PC-3 (cell line): ENCODE data around the gene SLC17A7. TPM values are rescaled to one million over a fixed set of nuclear protein-coding genes. Genes with fewer than 3 reads are reported as not detected.

Experiments used
- ATAC-seq: fragments of 200-7000 bp; cut with Tn5 transposase; 2 replicates; pipeline ENCODE4 v1.9.1; 2020; ENCODE audit warnings: mild to moderate bottlenecking, moderate library complexity
- BruUV-seq: library from RNA; stranded (reverse); fragments of 400-500 nt; replicated peaks from 2 replicates; lab custom pipeline; 2021; lab: Mats Ljungman, UMichigan
- CTCF ChIA-PET: fragments of 300-600 bp; sonication (Branson Sonifier 250); formaldehyde crosslinking; loops from one replicate; lab custom pipeline; 2022; ENCODE audit warnings: antibody characterized with exemption; lab: Charles Lee
- POLR2A ChIA-PET: fragments of 300-600 bp; sonication (Branson Sonifier 250); formaldehyde crosslinking; loops from one replicate; lab custom pipeline; 2022; ENCODE audit warnings: antibody characterized with exemption; ENCODE audit not compliant: unreplicated experiment; lab: Charles Lee
- DNase-seq: peaks from one replicate; pipeline ENCODE4 v3.0.0-alpha.2; 2015
- H2AFZ ChIP-seq: fragments of 300-600 bp; sonication (generic); 2 replicates; pipeline ENCODE4 v1.6.0; 2016; ENCODE audit warnings: antibody characterized with exemption, low read length
- H3F3A ChIP-seq: fragments of 300-600 bp; sonication (generic); one replicate; pipeline ENCODE4 v1.6.0; 2017; ENCODE audit warnings: antibody characterized with exemption, low read length, control low read depth, mild to moderate bottlenecking; ENCODE audit not compliant: unreplicated experiment
- H3K27ac ChIP-seq: fragments of 300-600 bp; sonication (generic); 2 replicates; pipeline ENCODE4 v1.5.1; 2016; ENCODE audit warnings: mild to moderate bottlenecking, low read length
- H3K27me3 ChIP-seq: fragments of 300-600 bp; sonication (generic); 2 replicates; pipeline ENCODE4 v1.6.1; 2016; ENCODE audit warnings: low read length, mixed read lengths
- H3K36me3 ChIP-seq: fragments of 300-600 bp; sonication (generic); 2 replicates; pipeline ENCODE4 v1.6.1; 2016; ENCODE audit warnings: low read depth, mixed run types, low read length, mixed read lengths
- H3K4me1 ChIP-seq: fragments of 300-600 bp; sonication (generic); 2 replicates; pipeline ENCODE4 v1.5.1; 2016; ENCODE audit warnings: low read length; ENCODE audit not compliant: insufficient read depth
- H3K4me2 ChIP-seq: fragments of 300-600 bp; sonication (generic); 2 replicates; pipeline ENCODE4 v1.6.0; 2016; ENCODE audit warnings: low read length
- H3K4me3 ChIP-seq: fragments of 300-600 bp; sonication (generic); 2 replicates; pipeline ENCODE4 v1.5.1; 2016; ENCODE audit warnings: mild to moderate bottlenecking, low read length, mixed read lengths
- H3K79me2 ChIP-seq: fragments of 300-600 bp; sonication (generic); 2 replicates; pipeline ENCODE4 v1.6.1; 2017; ENCODE audit warnings: low read length, mixed read lengths
- H3K9ac ChIP-seq: fragments of 300-600 bp; sonication (generic); 2 replicates; pipeline ENCODE4 v1.6.0; 2016; ENCODE audit warnings: mild to moderate bottlenecking, low read length
- H3K9me2 ChIP-seq: fragments of 300-600 bp; sonication (generic); replicated peaks from 2 replicates; pipeline ENCODE4 v1.6.1; 2016; ENCODE audit warnings: mixed run types, low read length, mixed read lengths
- H3K9me3 ChIP-seq: fragments of 300-600 bp; sonication (generic); 2 replicates; pipeline ENCODE4 v1.6.1; 2016; ENCODE audit warnings: low read length, mixed read lengths
- H4K20me1 ChIP-seq: fragments of 300-600 bp; sonication (generic); 2 replicates; pipeline ENCODE4 v1.6.1; 2016; ENCODE audit warnings: low read length, mixed read lengths
- CTCF ChIP-seq: fragments of 300-600 bp; sonication (generic); conservative IDR thresholded peaks from 2 replicates; pipeline ENCODE4 v1.5.1; 2017; ENCODE audit warnings: antibody characterized with exemption, low read depth, mild to moderate bottlenecking, low read length
- EZH2 ChIP-seq: fragments of 300-600 bp; sonication (generic); IDR thresholded peaks from one replicate; pipeline ENCODE4 v1.6.1; 2017; ENCODE audit warnings: antibody characterized with exemption, mild to moderate bottlenecking, low read length; ENCODE audit not compliant: unreplicated experiment
- EZH2phosphoT487 ChIP-seq: fragments of 300-600 bp; sonication (generic); IDR thresholded peaks from 2 replicates; pipeline ENCODE4 v1.6.1; 2018; ENCODE audit warnings: mild to moderate bottlenecking, antibody characterized with exemption, low read length, borderline replicate concordance
- intact Hi-C: fragments of 100-400 bp; cut with micrococcal nuclease; formaldehyde crosslinking; loops from 2 replicates; pipeline ENCODE4 v1.9.0; 2023
- total RNA-seq: library from RNA; depleted of rRNA; stranded (reverse); fragments of >200 nt; gene quantifications from 2 replicates; pipeline ENCODE4 v1.2.3, GENCODE V29; 2014

SLC17A7 gene
- total RNA-seq, 1 experiment from 2014 or later, result 0.11 TPM

GRCh38 chr19:49398931-49399330, 42.4 kb downstream of the SLC17A7 start:
- H3K9me2 ChIP-seq, result no peaks in the 10 kb centered on the region
- no peak overlapping the region for H2AFZ ChIP-seq
- BruUV-seq, result no TSS peak
- TF ChIP-seq EZH2 (no peak), EZH2phosphoT487 (no peak), CTCF (no peak)
- ChIA-PET CTCF (no interaction called here), POLR2A (no interaction called here)
- no peak overlapping the region for H3K4me2 ChIP-seq
- no peak overlapping the region for H3K27ac ChIP-seq
- no peaks in the 10 kb centered on the region for H3K36me3 ChIP-seq
- H3K9ac ChIP-seq, result no peak overlapping the region
- H3K9me3 ChIP-seq, result no peaks in the 10 kb centered on the region
- no peaks in the 10 kb centered on the region for H3K79me2 ChIP-seq
- ATAC-seq (no peak), DNase-seq (no peak)
- intact Hi-C loops, result no loop called here
- H3F3A ChIP-seq, result no peaks in the 10 kb centered on the region
- no peaks in the 10 kb centered on the region for H3K27me3 ChIP-seq
- H3K4me1 ChIP-seq, result peaks cover 9% of the 10 kb centered on the region
- no peak overlapping the region for H3K4me3 ChIP-seq
- no peaks in the 10 kb centered on the region for H4K20me1 ChIP-seq

GRCh38 chr19:49398001-49398615, 43.2 kb downstream of the SLC17A7 start:
- TF ChIP-seq EZH2 (no peak), CTCF (no peak), EZH2phosphoT487 (no peak)
- H4K20me1 ChIP-seq, result no peaks in the 10 kb centered on the region
- DNase-seq (no peak), ATAC-seq (no peak)
- ChIA-PET POLR2A (no interaction called here), CTCF (no interaction called here)
- H3F3A ChIP-seq, result no peaks in the 10 kb centered on the region
- H3K36me3 ChIP-seq, result no peaks in the 10 kb centered on the region
- no peak overlapping the region for H2AFZ ChIP-seq
- no peaks in the 10 kb centered on the region for H3K27me3 ChIP-seq
- H3K9ac ChIP-seq, result no peak overlapping the region
- intact Hi-C loops, result no loop called here
- H3K27ac ChIP-seq, result no peak overlapping the region
- H3K4me1 ChIP-seq, result peaks cover 1% of the 10 kb centered on the region
- no peaks in the 10 kb centered on the region for H3K9me3 ChIP-seq
- no peak overlapping the region for H3K4me3 ChIP-seq
- no peaks in the 10 kb centered on the region for H3K9me2 ChIP-seq
- no peak overlapping the region for H3K4me2 ChIP-seq
- BruUV-seq, result no TSS peak
- H3K79me2 ChIP-seq, result no peaks in the 10 kb centered on the region

- intact Hi-C loops, result no loop called here
- H2AFZ ChIP-seq, result no peak overlapping the region
- no peaks in the 10 kb centered on the region for H3K9me3 ChIP-seq
- DNase-seq (no peak), ATAC-seq (no peak)
- no peak overlapping the region for H3K4me2 ChIP-seq
- H3K79me2 ChIP-seq, result no peaks in the 10 kb centered on the region
- TF ChIP-seq EZH2 (no peak), EZH2phosphoT487 (no peak), CTCF (no peak)
- no peak overlapping the region for H3K27ac ChIP-seq
- BruUV-seq, result no TSS peak
- POLR2A ChIA-PET, result no interaction called here
- H3K27me3 ChIP-seq, result no peaks in the 10 kb centered on the region
- CTCF ChIA-PET, result no interaction called here
- no peaks in the 10 kb centered on the region for H3K36me3 ChIP-seq
- H3F3A ChIP-seq, result no peaks in the 10 kb centered on the region
- no peaks in the 10 kb centered on the region for H3K9me2 ChIP-seq
- no peaks in the 10 kb centered on the region for H3K4me1 ChIP-seq
- H3K9ac ChIP-seq, result no peak overlapping the region
- H3K4me3 ChIP-seq, result no peak overlapping the region
- H4K20me1 ChIP-seq, result no peaks in the 10 kb centered on the region
These were observed 44.4 kb downstream of the SLC17A7 start for GRCh38 chr19:49396738-49397505.
